ENCODE data around the gene HERC2. TPM values are rescaled to one million over a fixed set of nuclear protein-coding genes. Genes with fewer than 3 reads are reported as not detected.
"Not testable (repeated sequence)": the region's sequence is repeated elsewhere in the genome, so short reads cannot be mapped to it uniquely, and the experiment has no call there.

Gene HERC2
- total RNA-seq, 1 donor from 2014 or later: 84.6 TPM

DNA sequence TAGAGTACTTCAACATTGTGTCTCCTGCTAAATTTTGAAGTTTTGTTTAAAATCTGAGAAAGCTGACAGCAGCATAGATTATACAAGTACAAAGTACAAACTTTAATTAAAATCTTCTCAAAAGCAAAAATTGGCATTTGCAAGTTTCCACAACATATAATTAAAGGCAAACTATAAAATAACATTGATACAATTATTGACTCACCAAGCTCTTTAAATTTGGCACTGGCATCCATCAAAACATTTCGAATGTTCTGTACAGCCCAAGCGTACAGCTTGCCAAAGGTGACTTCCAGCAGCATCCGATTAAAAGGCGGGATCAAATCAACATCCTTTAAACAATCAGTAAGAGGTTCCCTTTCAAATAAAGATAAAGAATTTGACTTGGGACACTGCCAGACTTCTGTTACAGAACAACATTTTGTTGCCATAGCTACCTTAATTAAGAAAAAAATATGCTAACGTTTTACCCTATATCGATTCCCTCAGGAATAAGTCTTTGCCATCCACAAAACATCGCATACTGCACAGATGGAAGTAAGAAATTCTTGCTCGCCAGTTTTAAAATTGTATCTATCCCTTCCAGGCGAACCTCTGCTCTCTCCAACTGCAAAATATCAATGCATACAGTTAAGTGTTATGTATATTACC lies 92.9 kb downstream of the HERC2 start:
- not testable (repeated sequence) for H3K27ac Mint-ChIP-seq; DNase-seq (ENCODE audit: low spot score in 2 of 2, unreplicated experiment in 2 of 2); H3K27me3 Mint-ChIP-seq (ENCODE audit: low read depth); H3K4me1 Mint-ChIP-seq; H3K4me3 Mint-ChIP-seq
- Mint-ChIP-seq H3K36me3 (peaks cover 44% of the 10 kb centered on the region), H3K9me3 (peaks cover 13% of the 10 kb centered on the region)

DNA sequence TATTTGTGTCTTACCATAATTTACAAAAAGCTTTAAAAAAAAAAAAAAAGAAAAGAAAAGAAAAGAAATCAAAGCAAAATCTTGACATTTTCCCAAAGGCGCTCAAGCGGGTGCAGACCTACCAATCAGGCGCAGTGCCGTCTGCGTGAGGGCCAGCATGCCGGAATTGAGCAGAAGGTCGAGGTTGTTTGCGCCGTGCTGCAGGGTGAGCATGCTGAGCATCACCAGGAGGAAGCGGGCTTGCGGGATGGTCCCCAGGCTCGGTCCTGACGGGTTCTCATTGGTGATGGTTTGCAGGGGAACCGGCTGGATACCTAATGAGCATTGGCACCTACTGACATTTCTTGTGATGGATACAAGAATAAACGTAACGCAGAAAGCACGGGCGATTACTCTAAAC lies 93.9 kb downstream of the HERC2 start:
- TF ChIP-seq CTCF (IDR thresholded peaks at IDR 0.05; ENCODE audit: unreplicated experiment): no peak
- Mint-ChIP-seq H3K27me3 (ENCODE audit: low read depth) (no peaks in the 10 kb centered on the region), H3K9me3 (peaks cover 13% of the 10 kb centered on the region), H3K27ac (no peak overlapping the region), H3K4me1 (no peaks in the 10 kb centered on the region), H3K4me3 (no peak overlapping the region), H3K36me3 (peaks cover 44% of the 10 kb centered on the region)
- no peak for DNase-seq (ENCODE audit: low spot score in 2 of 2, unreplicated experiment in 2 of 2)

DNA sequence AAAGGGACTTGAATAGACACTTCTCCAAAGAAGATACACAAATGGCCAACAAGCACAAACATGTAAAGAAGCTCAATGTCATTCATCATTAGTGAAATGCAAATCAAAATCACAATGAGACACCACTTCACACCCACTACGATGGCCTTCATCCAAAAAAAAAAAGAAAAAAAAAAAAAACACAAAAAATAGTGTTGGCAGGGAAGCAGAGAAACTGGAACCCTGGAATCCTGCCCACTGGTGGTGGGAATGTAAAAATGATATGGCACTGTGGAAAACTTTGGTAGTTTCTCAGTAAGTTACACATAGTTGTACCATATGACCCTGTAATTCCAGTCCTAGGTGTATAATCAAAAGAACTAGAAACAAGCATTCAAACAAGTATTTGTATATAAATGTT lies 94.7 kb downstream of the HERC2 start:
- H3K27ac Mint-ChIP-seq; H3K4me1 Mint-ChIP-seq; H3K27me3 Mint-ChIP-seq (ENCODE audit: low read depth); DNase-seq (ENCODE audit: low spot score in 2 of 2, unreplicated experiment in 2 of 2); H3K4me3 Mint-ChIP-seq: not testable (repeated sequence)
- Mint-ChIP-seq H3K36me3 (peaks cover 39% of the 10 kb centered on the region), H3K9me3 (peaks cover 13% of the 10 kb centered on the region)
- TF ChIP-seq CTCF (IDR thresholded peaks at IDR 0.05; ENCODE audit: unreplicated experiment): peak; percentile 56

GRCh38 chr15:28222612-28223011 lies 99.4 kb downstream of the HERC2 start:
- not testable (repeated sequence) for H3K27me3 Mint-ChIP-seq (ENCODE audit: low read depth); H3K4me1 Mint-ChIP-seq
- peaks cover 38% of the 10 kb centered on the region for H3K36me3 Mint-ChIP-seq

DNA sequence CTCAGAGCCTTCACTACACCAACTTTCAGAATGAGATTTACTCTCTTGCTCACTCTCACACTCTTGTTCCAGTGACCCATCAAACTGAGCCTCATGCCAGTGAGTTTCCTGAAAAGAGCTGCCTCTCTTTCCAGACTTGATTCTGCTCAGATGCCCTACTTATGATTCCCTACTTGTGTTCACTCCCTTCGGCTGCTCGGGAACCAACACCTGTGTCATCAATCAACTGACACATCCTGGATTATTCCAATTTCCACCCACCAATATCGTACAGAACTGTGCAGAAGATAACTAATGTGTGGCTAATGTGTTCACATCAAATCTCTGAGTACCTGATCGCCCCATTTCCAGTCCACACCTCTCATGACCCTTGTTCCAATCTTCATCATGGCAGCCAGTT lies 100.3 kb downstream of the HERC2 start:
- H3K36me3 Mint-ChIP-seq: peaks cover 34% of the 10 kb centered on the region
- DNase-seq (ENCODE audit: low spot score in 2 of 2, unreplicated experiment in 2 of 2); H3K27ac Mint-ChIP-seq; H3K27me3 Mint-ChIP-seq (ENCODE audit: low read depth); H3K4me3 Mint-ChIP-seq; H3K4me1 Mint-ChIP-seq: not testable (repeated sequence)
- peaks cover 13% of the 10 kb centered on the region for H3K9me3 Mint-ChIP-seq

More at GRCh38 chr15:28222612-28223011, 99.4 kb downstream of the HERC2 start:
- not testable (repeated sequence) for DNase-seq (ENCODE audit: low spot score in 2 of 2, unreplicated experiment in 2 of 2); H3K4me3 Mint-ChIP-seq
- H3K9me3 Mint-ChIP-seq: peaks cover 13% of the 10 kb centered on the region
- peak overlapping the region; percentile 69 for H3K27ac Mint-ChIP-seq

DNA sequence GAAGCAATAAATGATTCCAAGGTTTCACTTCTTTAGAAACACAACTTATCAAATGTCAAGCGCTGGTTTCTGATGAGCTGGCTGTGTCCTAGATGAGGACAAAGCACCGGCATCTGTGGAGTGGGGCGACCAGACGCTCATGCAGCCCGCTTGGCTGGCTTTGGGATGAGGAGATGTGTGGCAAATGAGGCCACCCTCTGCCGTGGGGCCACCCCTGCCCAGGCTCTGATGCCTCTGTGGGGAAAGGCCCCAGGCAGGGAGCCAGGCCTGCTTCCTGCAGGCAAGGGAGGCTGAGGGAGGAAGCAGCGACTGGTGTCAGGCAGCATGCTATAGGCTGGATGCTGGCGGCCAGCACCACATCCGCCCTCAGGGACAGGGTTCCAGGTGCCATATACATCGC lies 102.9 kb downstream of the HERC2 start:
- no peak for DNase-seq (ENCODE audit: low spot score in 2 of 2, unreplicated experiment in 2 of 2)
- H3K4me3 Mint-ChIP-seq: no peak overlapping the region
- no peaks in the 10 kb centered on the region for H3K27me3 Mint-ChIP-seq (ENCODE audit: low read depth)
- H3K9me3 Mint-ChIP-seq: no peaks in the 10 kb centered on the region
- H3K27ac Mint-ChIP-seq: no peak overlapping the region
- no peaks in the 10 kb centered on the region for H3K4me1 Mint-ChIP-seq
- TF ChIP-seq CTCF (IDR thresholded peaks at IDR 0.05; ENCODE audit: unreplicated experiment): no peak
- H3K36me3 Mint-ChIP-seq: peaks cover 16% of the 10 kb centered on the region

DNA sequence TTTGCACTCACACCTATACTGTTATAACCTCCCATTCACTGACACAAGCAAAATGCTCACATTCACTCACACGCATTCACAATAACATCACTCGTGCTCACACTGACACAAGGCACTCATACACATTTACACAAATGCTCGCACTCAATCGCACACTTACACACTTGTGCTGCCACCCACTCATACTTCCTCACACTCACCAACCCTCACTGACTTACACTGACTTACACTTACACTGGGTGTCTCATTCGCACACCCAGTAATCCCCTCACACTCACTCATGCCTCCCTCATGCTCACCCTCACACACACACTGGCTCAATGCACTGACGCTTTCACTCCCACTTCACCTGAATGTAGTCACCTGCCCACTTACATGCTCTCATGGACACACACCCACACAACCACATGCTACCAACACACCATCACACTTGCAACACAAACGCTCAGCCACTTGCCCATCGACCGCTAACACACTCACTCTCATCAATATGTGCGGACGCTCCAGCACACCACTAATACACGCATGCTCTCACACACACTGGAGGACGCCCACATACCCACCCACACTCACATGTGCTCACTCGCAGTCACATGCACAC lies 104.9 kb downstream of the HERC2 start:
- H3K36me3 Mint-ChIP-seq: peaks cover 19% of the 10 kb centered on the region
- DNase-seq (ENCODE audit: low spot score in 2 of 2, unreplicated experiment in 2 of 2); H3K27ac Mint-ChIP-seq; H3K9me3 Mint-ChIP-seq; H3K4me1 Mint-ChIP-seq; H3K27me3 Mint-ChIP-seq (ENCODE audit: low read depth); H3K4me3 Mint-ChIP-seq: not testable (repeated sequence)

- not testable (repeated sequence) for DNase-seq (ENCODE audit: low spot score in 2 of 2, unreplicated experiment in 2 of 2); H3K4me1 Mint-ChIP-seq; H3K27ac Mint-ChIP-seq; H3K27me3 Mint-ChIP-seq (ENCODE audit: low read depth); H3K9me3 Mint-ChIP-seq; H3K4me3 Mint-ChIP-seq
- H3K36me3 Mint-ChIP-seq: peaks cover 20% of the 10 kb centered on the region
These were observed 106.5 kb downstream of the HERC2 start for GRCh38 chr15:28215521-28215920.

DNA sequence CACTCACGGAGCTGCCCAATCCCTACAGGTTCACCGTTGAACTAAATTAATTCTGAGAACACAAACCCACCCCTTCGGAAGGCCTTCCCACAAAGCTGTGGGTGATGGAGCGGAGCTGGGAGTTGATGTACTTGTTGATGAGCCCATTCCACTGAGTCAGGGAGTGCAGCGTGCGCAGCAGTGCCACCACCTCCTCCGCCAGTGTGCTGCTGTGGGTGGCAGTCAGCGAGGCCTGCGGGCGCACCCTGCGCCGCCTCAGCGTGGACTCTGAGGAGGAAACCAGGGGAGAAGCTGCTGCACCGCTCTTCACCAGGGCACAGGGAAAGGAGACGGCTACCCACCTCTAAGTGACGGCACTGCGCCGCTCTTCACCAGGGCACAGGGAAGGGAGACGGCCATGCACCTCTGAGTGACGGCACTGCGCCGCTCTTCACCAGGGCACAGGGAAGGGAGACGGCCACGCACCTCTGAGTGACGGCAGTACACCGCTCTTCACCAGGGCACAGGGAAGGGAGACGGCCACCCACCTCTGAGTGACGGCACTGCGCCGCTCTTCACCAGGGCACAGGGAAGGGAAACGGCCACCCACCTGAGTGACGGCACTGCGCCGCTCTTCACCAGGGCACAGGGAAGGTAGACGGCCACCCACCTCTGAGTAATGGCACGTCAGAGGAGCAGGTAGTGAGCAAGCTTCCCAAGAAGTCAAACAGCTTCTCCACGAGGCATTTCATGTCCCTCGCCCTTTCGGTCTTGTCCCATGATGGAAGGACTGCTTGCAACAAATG lies 107.8 kb downstream of the HERC2 start:
- H3K9me3 Mint-ChIP-seq; H3K4me3 Mint-ChIP-seq; DNase-seq (ENCODE audit: low spot score in 2 of 2, unreplicated experiment in 2 of 2); H3K4me1 Mint-ChIP-seq; H3K27me3 Mint-ChIP-seq (ENCODE audit: low read depth); H3K27ac Mint-ChIP-seq: not testable (repeated sequence)
- peaks cover 17% of the 10 kb centered on the region for H3K36me3 Mint-ChIP-seq

DNA sequence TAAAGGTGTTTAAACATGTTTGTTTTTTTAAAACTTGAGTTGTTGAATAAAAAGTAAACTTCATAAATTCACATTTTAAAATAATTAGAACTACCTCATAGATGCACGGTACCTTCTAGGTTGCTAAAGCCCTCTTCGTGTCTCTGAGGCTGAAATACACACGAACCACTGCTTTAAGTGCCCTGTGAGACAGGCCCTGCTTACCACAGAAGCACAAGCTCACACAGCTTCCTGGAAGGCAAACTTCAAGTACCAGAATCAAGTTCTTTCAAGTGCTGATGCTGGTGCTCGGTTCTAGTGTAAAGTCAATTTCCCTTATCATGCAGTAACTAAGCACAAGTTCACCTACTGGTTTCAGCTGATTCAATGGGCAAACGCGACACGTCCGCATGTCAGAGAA lies 108.6 kb downstream of the HERC2 start:
- H3K27me3 Mint-ChIP-seq (ENCODE audit: low read depth); H3K4me3 Mint-ChIP-seq; DNase-seq (ENCODE audit: low spot score in 2 of 2, unreplicated experiment in 2 of 2); H3K4me1 Mint-ChIP-seq; H3K27ac Mint-ChIP-seq; H3K9me3 Mint-ChIP-seq: not testable (repeated sequence)
- H3K36me3 Mint-ChIP-seq: peaks cover 17% of the 10 kb centered on the region

Measured in mesothelial cell of epicardium (in vitro differentiated cells).